Stimulated activated CD4-positive, alpha-beta T cell treated with anti-CD3 and anti-CD28 coated beads, Interleukin-4, amount 100 ng/mL, for 24 hours (primary cell): ENCODE results near the gene FCGR3B.
"Not testable (repeated sequence)": the region's sequence is repeated elsewhere in the genome, so short reads cannot be mapped to it uniquely, and the experiment has no call there.

Experiments
- DNase-seq: peaks from one replicate; pipeline ENCODE4 v3.0.0-alpha.2; 2020

FCGR3B gene

GRCh38 chr1:161638251-161638993, 7.4 kb upstream of the FCGR3B start:
- not testable (repeated sequence) for DNase-seq

- DNase-seq = not testable (repeated sequence)
These were observed 6.0 kb upstream of the FCGR3B start for GRCh38 chr1:161636976-161637375.

DNA sequence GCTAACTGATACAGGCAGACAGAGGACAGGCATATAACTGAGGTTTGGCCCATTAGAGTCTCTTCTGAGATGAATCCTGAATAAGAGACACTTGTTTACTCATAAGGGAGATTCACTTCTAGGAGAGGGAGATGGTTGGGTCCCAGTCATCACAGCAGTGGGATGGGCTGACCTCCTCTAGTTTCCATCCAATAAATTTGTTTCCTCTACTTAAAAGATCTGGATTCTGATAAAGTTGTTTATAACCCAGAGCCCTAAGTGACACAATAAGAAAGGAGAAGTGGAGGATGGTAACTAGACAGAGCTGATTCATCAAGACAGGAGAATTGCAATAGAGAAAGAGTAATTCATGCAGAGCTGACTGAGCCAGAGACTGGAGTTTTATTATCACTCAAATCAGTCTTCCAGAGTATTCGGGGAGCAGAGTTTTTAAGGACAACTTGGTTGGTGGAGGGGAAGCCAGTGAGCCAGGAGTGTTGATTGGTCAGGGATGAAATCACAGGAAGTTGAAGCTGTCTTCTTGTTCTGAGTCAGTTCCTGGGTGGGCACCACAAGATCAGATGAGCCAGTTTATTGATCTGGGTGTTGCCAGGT, 5.3 kb upstream of the FCGR3B start:
- not testable (repeated sequence) for DNase-seq

- not testable (repeated sequence) for DNase-seq
These were observed 4.0 kb upstream of the FCGR3B start for GRCh38 chr1:161634993-161635392.

- not testable (repeated sequence) for DNase-seq
These were observed 741 bp downstream of the FCGR3B start for GRCh38 chr1:161630128-161630742.

- DNase-seq = not testable (repeated sequence)
These were observed 4.4 kb downstream of the FCGR3B start for GRCh38 chr1:161626445-161627146.

- DNase-seq = not testable (repeated sequence)
These were observed 6.4 kb downstream of the FCGR3B start for GRCh38 chr1:161624605-161625004.

- not testable (repeated sequence) for DNase-seq
These were observed 7.5 kb downstream of the FCGR3B start for GRCh38 chr1:161623401-161624051.

DNA sequence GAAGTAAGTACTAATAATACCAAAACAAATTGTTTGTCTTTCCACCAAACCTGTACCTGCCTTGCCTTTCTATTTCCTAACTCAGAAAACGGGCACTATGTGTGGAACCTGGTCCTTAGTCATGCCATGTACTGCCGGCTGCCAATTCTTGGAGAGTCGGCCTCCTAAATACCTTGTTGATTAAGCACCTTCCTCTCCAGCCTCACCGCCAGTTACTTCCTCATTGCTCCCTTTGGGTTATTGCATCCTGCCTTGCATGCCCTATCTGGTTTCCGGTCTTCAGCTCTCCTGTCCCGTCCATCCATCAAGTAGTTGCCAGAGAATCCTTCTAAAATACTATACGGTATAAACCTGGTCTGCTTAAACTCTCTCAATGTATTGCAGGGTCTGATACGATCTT, 8.9 kb downstream of the FCGR3B start:
- DNase-seq = peak; percentile 10

GRCh38 chr1:161621181-161622000, 9.6 kb downstream of the FCGR3B start:
- peak; percentile 92 for DNase-seq

DNA sequence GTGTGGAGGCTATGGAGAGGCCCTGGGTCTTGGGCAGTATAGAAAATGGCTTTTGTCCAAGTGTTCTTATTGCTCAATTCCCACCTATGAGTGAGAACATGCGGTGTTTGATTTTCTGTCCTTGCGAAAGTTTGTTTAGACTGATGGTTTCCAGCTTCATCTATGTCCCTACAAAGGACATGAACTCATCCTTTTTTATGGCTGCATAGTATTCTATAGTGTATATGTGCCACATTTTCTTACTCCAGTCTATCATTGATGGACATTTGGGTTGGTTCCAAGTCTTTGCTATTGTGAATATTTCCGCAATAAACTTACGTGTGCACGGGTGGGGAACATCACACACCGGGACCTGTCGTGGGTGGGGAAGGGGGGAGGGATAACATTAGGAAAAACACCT, 10.6 kb downstream of the FCGR3B start:
- not testable (repeated sequence) for DNase-seq

DNA sequence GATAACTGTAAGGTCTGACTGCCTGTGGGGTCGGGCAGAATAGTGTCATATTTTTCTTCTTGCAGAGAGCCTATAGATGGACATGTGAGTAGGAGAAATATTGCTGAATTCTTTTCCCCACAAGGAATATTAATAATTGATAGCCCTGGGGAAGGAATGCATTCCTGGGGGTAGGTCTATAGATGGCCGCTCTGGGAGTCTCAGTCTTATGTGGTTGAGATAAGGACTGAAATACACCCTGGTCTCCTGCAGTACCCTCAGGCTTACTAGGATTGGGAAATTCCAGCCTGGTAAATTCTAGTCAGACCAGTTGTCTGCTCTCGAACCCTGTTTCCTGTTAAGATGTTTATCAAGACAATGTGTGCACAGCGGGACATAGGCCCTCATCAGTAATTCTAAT, 12.5 kb downstream of the FCGR3B start:
- DNase-seq = not testable (repeated sequence)

GRCh38 chr1:161616417-161616816, 14.6 kb downstream of the FCGR3B start:
- not testable (repeated sequence) for DNase-seq

- DNase-seq = not testable (repeated sequence)
These were observed 17.8 kb downstream of the FCGR3B start for GRCh38 chr1:161613142-161613514.

DNA sequence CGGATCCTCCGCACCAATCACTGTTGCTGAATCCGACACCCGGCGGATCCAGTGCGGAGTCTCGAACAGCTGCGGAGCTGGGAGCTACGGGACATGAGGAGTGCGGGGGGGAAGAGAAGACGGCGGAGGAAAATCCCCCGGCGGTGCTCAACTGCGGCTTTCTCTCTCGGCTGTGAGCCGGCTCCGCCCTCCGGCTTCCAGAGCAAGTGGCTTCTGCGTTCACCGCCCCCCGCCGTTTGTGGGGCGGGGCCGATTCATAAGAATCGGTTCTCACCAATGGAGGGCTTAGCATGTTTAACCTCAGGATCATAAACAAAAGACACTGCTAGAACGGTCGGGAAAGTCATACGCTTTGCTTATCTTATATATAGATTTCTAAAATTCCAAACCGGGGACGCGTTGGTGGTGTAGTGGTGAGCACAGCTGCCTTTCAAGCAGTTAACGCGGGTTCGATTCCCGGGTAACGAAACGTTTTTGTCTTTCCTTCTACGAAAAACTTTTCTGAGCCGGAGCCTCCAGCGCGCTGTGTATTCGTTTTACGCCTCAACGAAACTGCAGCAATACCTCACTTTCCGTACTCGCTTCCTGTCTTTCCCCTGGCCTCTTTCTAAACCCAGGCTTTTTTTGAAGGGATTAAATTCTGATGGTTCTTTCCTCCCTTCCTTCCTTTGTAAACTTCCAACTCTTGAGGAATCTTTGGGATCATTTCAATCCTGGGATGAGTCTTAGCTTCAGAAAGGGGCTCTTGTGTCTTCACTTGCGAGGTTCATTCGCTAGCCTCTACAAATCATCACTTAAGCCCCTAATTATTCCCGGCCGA, 18.4 kb downstream of the FCGR3B start:
- peak; percentile 93 for DNase-seq

DNA sequence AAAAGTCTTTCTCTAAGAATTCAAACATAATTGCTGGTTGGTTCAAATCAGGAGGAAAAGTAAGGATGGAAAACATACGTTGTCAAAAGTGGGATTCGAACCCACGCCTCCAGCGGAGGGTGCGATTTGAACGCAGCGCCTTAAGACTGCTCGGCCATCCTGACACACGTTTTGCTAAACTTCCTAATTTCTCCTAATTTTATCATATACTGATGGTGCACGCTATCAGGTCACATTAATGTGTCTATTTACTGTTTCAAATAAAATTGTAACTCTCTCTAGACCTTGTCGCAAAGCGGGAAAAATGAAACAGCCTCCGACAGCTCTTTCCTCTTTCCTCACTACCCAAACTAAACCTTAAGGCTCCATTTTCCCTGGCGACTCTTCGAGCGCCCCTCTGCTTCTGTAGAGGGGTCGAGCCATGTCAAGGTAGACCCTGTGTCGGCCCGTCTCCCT, 19.1 kb downstream of the FCGR3B start:
- peak; percentile 39 for DNase-seq

- DNase-seq = not testable (repeated sequence)
These were observed 20.8 kb downstream of the FCGR3B start for GRCh38 chr1:161610198-161610597.

DNA sequence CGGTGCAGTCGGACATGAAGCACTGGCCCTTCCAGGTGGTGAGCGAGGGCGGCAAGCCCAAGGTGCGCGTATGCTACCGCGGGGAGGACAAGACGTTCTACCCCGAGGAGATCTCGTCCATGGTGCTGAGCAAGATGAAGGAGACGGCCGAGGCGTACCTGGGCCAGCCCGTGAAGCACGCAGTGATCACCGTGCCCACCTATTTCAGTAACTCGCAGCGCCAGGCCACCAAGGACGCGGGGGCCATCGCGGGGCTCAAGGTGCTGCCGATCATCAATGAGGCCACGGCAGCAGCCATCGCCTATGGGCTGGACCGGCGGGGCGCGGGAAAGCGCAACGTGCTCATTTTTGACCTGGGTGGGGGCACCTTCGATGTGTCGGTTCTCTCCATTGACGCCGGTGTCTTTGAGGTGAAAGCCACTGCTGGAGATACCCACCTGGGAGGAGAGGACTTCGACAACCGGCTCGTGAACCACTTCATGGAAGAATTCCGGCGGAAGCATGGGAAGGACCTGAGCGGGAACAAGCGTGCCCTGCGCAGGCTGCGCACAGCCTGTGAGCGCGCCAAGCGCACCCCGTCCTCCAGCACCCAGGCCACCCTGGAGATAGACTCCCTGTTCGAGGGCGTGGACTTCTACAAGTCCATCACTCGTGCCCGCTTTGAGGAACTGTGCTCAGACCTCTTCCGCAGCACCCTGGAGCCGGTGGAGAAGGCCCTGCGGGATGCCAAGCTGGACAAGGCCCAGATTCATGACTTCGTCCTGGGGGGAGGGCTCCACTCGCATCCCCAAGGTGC, 24.2 kb downstream of the FCGR3B start:
- not testable (repeated sequence) for DNase-seq

DNA sequence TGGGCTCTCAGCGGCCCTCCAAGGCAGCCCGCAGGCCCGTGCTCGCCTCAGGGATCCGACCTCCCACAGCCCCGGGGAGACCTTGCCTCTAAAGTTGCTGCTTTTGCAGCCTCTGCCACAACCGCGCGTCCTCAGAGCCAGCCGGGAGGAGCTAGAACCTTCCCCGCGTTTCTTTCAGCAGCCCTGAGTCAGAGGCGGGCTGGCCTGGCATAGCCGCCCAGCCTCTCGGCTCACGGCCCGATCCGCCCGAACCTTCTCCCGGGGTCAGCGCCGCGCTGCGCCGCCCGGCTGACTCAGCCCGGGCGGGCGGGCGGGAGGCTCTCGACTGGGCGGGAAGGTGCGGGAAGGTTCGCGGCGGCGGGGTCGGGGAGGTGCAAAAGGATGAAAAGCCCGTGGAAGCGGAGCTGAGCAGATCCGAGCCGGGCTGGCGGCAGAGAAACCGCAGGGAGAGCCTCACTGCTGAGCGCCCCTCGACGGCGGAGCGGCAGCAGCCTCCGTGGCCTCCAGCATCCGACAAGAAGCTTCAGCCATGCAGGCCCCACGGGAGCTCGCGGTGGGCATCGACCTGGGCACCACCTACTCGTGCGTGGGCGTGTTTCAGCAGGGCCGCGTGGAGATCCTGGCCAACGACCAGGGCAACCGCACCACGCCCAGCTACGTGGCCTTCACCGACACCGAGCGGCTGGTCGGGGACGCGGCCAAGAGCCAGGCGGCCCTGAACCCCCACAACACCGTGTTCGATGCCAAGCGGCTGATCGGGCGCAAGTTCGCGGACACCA, 25.0 kb downstream of the FCGR3B start:
- not testable (repeated sequence) for DNase-seq
